HepG2 (cell line): ENCODE measurements around the gene TMEM117. TPM values are rescaled to one million over a fixed set of nuclear protein-coding genes. Genes with fewer than 3 reads are reported as not detected.

Experiments used
- ATF7-NPFF ChIP-seq: sonication (generic); formaldehyde crosslinking; IDR thresholded peaks from 2 replicates; pipeline ENCODE4 v1.8.1; 2023; ENCODE audit warnings: mild to moderate bottlenecking, low read depth, missing genetic modification reagents, moderate library complexity
- MXI1 ChIP-seq: IDR thresholded peaks from 3 replicates; pipeline ENCODE4 v1.6.1; 2012; ENCODE audit warnings: low read depth, low read length, inconsistent platforms, borderline replicate concordance
- NCOA2 ChIP-seq: sonication (generic); formaldehyde crosslinking; IDR thresholded peaks from 2 replicates; pipeline ENCODE4 v1.8.0; 2022; ENCODE audit warnings: inconsistent platforms
- POLR2A ChIP-seq, 2 experiments: IDR thresholded peaks; 2 replicates each; pipeline ENCODE4 v1.6.1; 2011; ENCODE audit warnings: low read depth in 2 of 2, low read length in 2 of 2, mild to moderate bottlenecking in 1 of 2, moderate library complexity in 1 of 2; ENCODE audit not compliant: insufficient read depth in 1 of 2
- PTBP1 ChIP-seq: fragments of 200-400 bp; formaldehyde crosslinking; IDR thresholded peaks from 2 replicates; pipeline ENCODE4 v1.6.1; 2018; ENCODE audit warnings: low read length, low read depth; ENCODE audit not compliant: poor library complexity, severe bottlenecking
- RERE ChIP-seq: IDR thresholded peaks from 2 replicates; pipeline ENCODE4 v1.6.1; 2016; ENCODE audit warnings: low read depth, missing genetic modification reagents, missing compliant biosample characterization
- REST ChIP-seq, 2 experiments: IDR thresholded peaks; 2 replicates each; pipeline ENCODE4 v1.6.1; 2011 to 2012; ENCODE audit warnings: low read length in 2 of 2, borderline replicate concordance in 1 of 2, low read depth in 1 of 2, mild to moderate bottlenecking in 1 of 2, moderate library complexity in 1 of 2
- RORA ChIP-seq: sonication (generic); formaldehyde crosslinking; IDR thresholded peaks from 2 replicates; pipeline ENCODE4 v1.5.0; 2020; ENCODE audit warnings: mild to moderate bottlenecking, missing genetic modification reagents, moderate library complexity
- SMARCC2 ChIP-seq: fragments of 450-650 bp; IDR thresholded peaks from 2 replicates; pipeline ENCODE4 v1.6.1; 2017; ENCODE audit warnings: antibody characterized with exemption, mild to moderate bottlenecking
- TBX3 ChIP-seq: fragments of 450-650 bp; IDR thresholded peaks from 2 replicates; pipeline ENCODE4 v1.6.1; 2017; ENCODE audit warnings: antibody characterized with exemption, mild to moderate bottlenecking, inconsistent platforms, borderline replicate concordance
- ZFP36L2 ChIP-seq: sonication (generic); formaldehyde crosslinking; IDR thresholded peaks from 2 replicates; pipeline ENCODE4 v1.4.0; 2020; ENCODE audit warnings: missing genetic modification reagents
- ZNF563 ChIP-seq: sonication (generic); formaldehyde crosslinking; IDR thresholded peaks from 2 replicates; pipeline ENCODE4 v1.8.0; 2022; ENCODE audit warnings: mild to moderate bottlenecking, moderate library complexity, missing genetic modification reagents
- ZNF629 ChIP-seq: sonication (generic); formaldehyde crosslinking; conservative IDR thresholded peaks from 2 replicates; pipeline ENCODE4 v1.5.0; 2020; ENCODE audit warnings: missing genetic modification reagents
- ZNF784 ChIP-seq: sonication (generic); formaldehyde crosslinking; IDR thresholded peaks from 2 replicates; pipeline ENCODE4 v1.5.1; 2020; ENCODE audit warnings: missing genetic modification reagents, mild to moderate bottlenecking, borderline replicate concordance
- ZSCAN25 ChIP-seq: sonication (generic); formaldehyde crosslinking; IDR thresholded peaks from 2 replicates; pipeline ENCODE4 v1.8.0; 2022; ENCODE audit warnings: mild to moderate bottlenecking, missing genetic modification reagents
- polyA plus RNA-seq, 8 experiments: library from polyadenylated mRNA; depleted of rRNA in 3 of 8; stranded (reverse) in 7 of 8; unstranded in 1 of 8; fragments of >200 nt; fragmentation: Illumina TruSeq in 4 of 8; extraction: Trizol in 4 of 8; gene quantifications; 2 replicates each; pipeline versions ENCODE4 v1.2.1 to v1.2.3, GENCODE V29; 2011 to 2016; ENCODE audit warnings: low read depth in 4 of 8, missing spikeins in 1 of 8, mixed read lengths in 1 of 8; ENCODE audit not compliant: insufficient read depth in 1 of 8
- total RNA-seq, 5 experiments: library from RNA; depleted of rRNA; stranded (reverse); fragments of >200 nt; fragmentation: Illumina TruSeq; extraction: Trizol; gene quantifications; 2 replicates each; pipeline ENCODE4 v1.2.3, GENCODE V29; 2016; ENCODE audit warnings: low read depth in 1 of 5
- TF ChIP-seq, protein P1 (sequence below): sonication (generic); formaldehyde crosslinking; IDR thresholded peaks from 2 replicates; pipeline ENCODE4 v1.4.0; 2020; ENCODE audit warnings: mild to moderate bottlenecking, missing genetic modification reagents
- TF ChIP-seq, protein P2 (sequence below), 2 experiments: sonication (generic) in 1 of 2; formaldehyde crosslinking in 1 of 2; IDR thresholded peaks; 2 replicates each; pipeline versions ENCODE4 v1.5.1 to v1.6.1; 2011 to 2020; ENCODE audit warnings: borderline replicate concordance in 1 of 2, low read depth in 1 of 2, low read length in 1 of 2, mild to moderate bottlenecking in 1 of 2, missing genetic modification reagents in 1 of 2, moderate library complexity in 1 of 2

The TMEM117 gene
- total and polyA plus RNA-seq, 2 of the 13 experiments (the other 11 are each of a cell fraction or from before 2014, with no cell fraction given), result 2.8 to 8.5 TPM

DNA sequence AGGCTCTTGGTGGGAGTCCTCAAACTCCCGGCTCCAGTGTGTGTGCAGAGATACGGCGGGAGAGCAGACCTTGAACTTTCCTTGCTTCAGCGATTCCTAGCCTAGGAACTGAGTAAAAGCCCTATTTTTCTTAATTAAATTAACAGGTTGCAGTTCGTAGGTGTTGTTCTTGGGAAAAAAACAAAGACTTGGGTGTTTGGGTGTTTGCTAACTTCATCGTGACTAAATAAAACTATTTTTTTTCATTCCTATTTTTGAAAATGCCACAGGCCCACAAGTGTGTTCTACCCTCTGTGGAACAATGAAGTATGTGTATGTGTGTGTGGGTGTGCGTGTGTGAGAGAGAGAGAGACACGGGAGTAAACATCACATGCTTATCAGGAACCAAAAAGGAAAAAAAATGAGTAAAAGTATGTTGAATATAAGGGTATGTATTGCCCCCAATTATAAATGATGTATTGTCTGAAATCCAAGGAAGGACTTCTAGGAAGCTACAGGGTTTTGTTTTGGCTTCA, 651 bp downstream of the TMEM117 start (continued):
- TF ChIP-seq REST (IDR thresholded peaks at IDR 0.05; ENCODE audit: borderline replicate concordance in 1 of 2, low read depth in 1 of 2, low read length in 2 of 2), result 0 out of 4 replicates have a peak, but pooled peaks of 1 of the 2 experiments have one; percentile 3
- no peak for TF ChIP-seq ZNF629 (CRISPR knock-in tag)
- no peak for TF ChIP-seq NCOA2 (CRISPR knock-in tag)
- no peak for TF ChIP-seq TBX3
- TF ChIP-seq SMARCC2, result no peak
- no peak for TF ChIP-seq ZFP36L2
- TF ChIP-seq, protein P1, sequence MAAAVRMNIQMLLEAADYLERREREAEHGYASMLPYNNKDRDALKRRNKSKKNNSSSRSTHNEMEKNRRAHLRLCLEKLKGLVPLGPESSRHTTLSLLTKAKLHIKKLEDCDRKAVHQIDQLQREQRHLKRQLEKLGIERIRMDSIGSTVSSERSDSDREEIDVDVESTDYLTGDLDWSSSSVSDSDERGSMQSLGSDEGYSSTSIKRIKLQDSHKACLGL (CRISPR knock-in tag), result no peak
- TF ChIP-seq RERE (CRISPR knock-in tag), result no peak
- TF ChIP-seq ZNF784 (CRISPR knock-in tag), result no peak
- no peak for TF ChIP-seq ATF7-NPFF
- TF ChIP-seq POLR2A (IDR thresholded peaks at IDR 0.05; ENCODE audit: insufficient read depth in 1 of 2, low read depth in 2 of 2, low read length in 2 of 2), result 0 out of 4 replicates have a peak, but pooled peaks of 1 of the 2 experiments have one; percentile 7
- no peak for TF ChIP-seq MXI1
- no peak for TF ChIP-seq PTBP1
- no peak for TF ChIP-seq RORA (CRISPR knock-in tag)
- 0 out of 2 replicates have a peak, but pooled peaks have one; percentile 4 for TF ChIP-seq ZNF563 (CRISPR knock-in tag)
- TF ChIP-seq ZSCAN25, result no peak
- TF ChIP-seq, protein P2, sequence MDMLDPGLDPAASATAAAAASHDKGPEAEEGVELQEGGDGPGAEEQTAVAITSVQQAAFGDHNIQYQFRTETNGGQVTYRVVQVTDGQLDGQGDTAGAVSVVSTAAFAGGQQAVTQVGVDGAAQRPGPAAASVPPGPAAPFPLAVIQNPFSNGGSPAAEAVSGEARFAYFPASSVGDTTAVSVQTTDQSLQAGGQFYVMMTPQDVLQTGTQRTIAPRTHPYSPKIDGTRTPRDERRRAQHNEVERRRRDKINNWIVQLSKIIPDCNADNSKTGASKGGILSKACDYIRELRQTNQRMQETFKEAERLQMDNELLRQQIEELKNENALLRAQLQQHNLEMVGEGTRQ (IDR thresholded peaks at IDR 0.05; ENCODE audit: low read depth, low read length), result no peak
- TF ChIP-seq, protein P2 (CRISPR knock-in tag; IDR thresholded peaks at IDR 0.05; ENCODE audit: borderline replicate concordance), result no peak
